ENCODE results near the gene MIF4GD. TPM values are rescaled to one million over a fixed set of nuclear protein-coding genes. Genes with fewer than 3 reads are reported as not detected.

The MIF4GD gene
- total and polyA plus RNA-seq, 9 of the 15 experiments (the other 6 are each of a cell fraction or from before 2014, with no cell fraction given): 11.8 to 63.8 (median 28.1) TPM

GRCh38 chr17:75261336-75262111 is 9.5 kb downstream of the MIF4GD start, which contains the start of the genes GGA3 and MRPS7 (continued):
- peak; percentile 82 for TF ChIP-seq CREB3L1 (IDR thresholded peaks at IDR 0.05; ENCODE audit: borderline replicate concordance, low read depth)
- TF ChIP-seq NFIC (IDR thresholded peaks at IDR 0.05): peak; percentile 33
- TF ChIP-seq MECOM (CRISPR knock-in tag; IDR thresholded peaks at IDR 0.05): no peak
- TF ChIP-seq ZNF75A (CRISPR knock-in tag; IDR thresholded peaks at IDR 0.05): no peak
- peak; percentile 43; the same call in 1 of the 2 replicates for TF ChIP-seq KAT8 (IDR thresholded peaks at IDR 0.05; ENCODE audit: low read depth)
- no peak; the same call in 1 of the 2 replicates for TF ChIP-seq IRF9 (tag; IDR thresholded peaks at IDR 0.05)
- no peak for TF ChIP-seq ZC3H11A (IDR thresholded peaks at IDR 0.05; ENCODE audit: low read depth, low read length)
- TF ChIP-seq SIN3B (IDR thresholded peaks at IDR 0.05; ENCODE audit: low read depth): peak; percentile 97
- TF ChIP-seq ZNF668 (CRISPR knock-in tag; IDR thresholded peaks at IDR 0.05): no peak
- peak; percentile 2 for TF ChIP-seq SP2 (IDR thresholded peaks at IDR 0.05; ENCODE audit: extremely low read depth, low read depth, low read length, poor library complexity, severe bottlenecking)
- no peak for TF ChIP-seq MITF (IDR thresholded peaks at IDR 0.05)
- TF ChIP-seq PATZ1 (CRISPR knock-in tag; IDR thresholded peaks at IDR 0.05; ENCODE audit: borderline replicate concordance): no peak
- no peak; the same call in 1 of the 2 replicates for TF ChIP-seq HDAC8 (tag; IDR thresholded peaks at IDR 0.05)
- TF ChIP-seq HDAC1 (IDR thresholded peaks at IDR 0.05): peak in 1 of 2 experiments; percentile 91; a peak in 3 of 4 replicates
- TF ChIP-seq YY1 (IDR thresholded peaks at IDR 0.05; ENCODE audit: borderline replicate concordance in 1 of 3, control insufficient read depth in 1 of 3, extremely low read depth in 1 of 3, insufficient read depth in 3 of 3, insufficient read length in 1 of 3, insufficient replicate concordance in 2 of 3, low read depth in 1 of 3, low read length in 2 of 3): peak; percentile 45 to 87 (median 86)
- peak; percentile 38; the same call in 1 of the 2 replicates for TF ChIP-seq JUND (IDR thresholded peaks at IDR 0.05; ENCODE audit: borderline replicate concordance, low read depth, low read length)
- TF ChIP-seq JUND (tag; IDR thresholded peaks at IDR 0.05; ENCODE audit: borderline replicate concordance, low read depth, low read length): no peak; the same call in 2 of the 3 replicates
- no peak for TF ChIP-seq PPARD (CRISPR knock-in tag; IDR thresholded peaks at IDR 0.05)
- 0 out of 2 replicates have a peak, but pooled peaks have one; percentile 52 for TF ChIP-seq GTF2A2 (tag; IDR thresholded peaks at IDR 0.05)
- no peak for TF ChIP-seq SMARCA5 (IDR thresholded peaks at IDR 0.05)
- TF ChIP-seq PHF8 (IDR thresholded peaks at IDR 0.05; ENCODE audit: borderline replicate concordance, low read length): peak; percentile 87
- no peak for TF ChIP-seq PHB2 (IDR thresholded peaks at IDR 0.05; ENCODE audit: low read depth)

Measured in K562 (cell line).